HEK293 (cell line): ENCODE results near the gene SELENOS.

Experiments
- CTCF ChIA-PET: fragments of 350-600 bp; formaldehyde crosslinking; extraction: SDS; loops from one replicate; lab custom pipeline; 2021; ENCODE audit warnings: antibody characterized with exemption; lab: Yijun Ruan, JAX
- POLR2A ChIA-PET: fragments of 300-600 bp; formaldehyde crosslinking; extraction: SDS; loops from one replicate; lab custom pipeline; 2020; ENCODE audit warnings: antibody characterized with exemption, inconsistent platforms; lab: Yijun Ruan, JAX
- H3K27ac ChIP-seq: fragments of 200-500 bp; sonication (Bioruptor generic); 2 replicates; pipeline ENCODE4 v1.5.1; 2014; ENCODE audit warnings: low read depth, low read length, control low read depth, inconsistent platforms; ENCODE audit errors: extremely low read depth
- H3K36me3 ChIP-seq, 2 experiments: fragments of 200-500 bp in 1 of 2; sonication (Bioruptor generic) in 1 of 2; 1 replicate in 1 of 2; 2 replicates in 1 of 2; pipeline ENCODE4 v1.5.1; 2014 to 2017; ENCODE audit warnings: inconsistent platforms in 2 of 2, low read length in 2 of 2; ENCODE audit not compliant: control insufficient read depth in 2 of 2, insufficient read depth in 1 of 2
- H3K4me1 ChIP-seq: fragments of 200-500 bp; sonication (Bioruptor generic); 2 replicates; pipeline ENCODE4 v1.5.1; 2014; ENCODE audit warnings: mild to moderate bottlenecking, low read length, inconsistent platforms; ENCODE audit not compliant: control insufficient read depth, insufficient read depth
- H3K4me3 ChIP-seq: 2 replicates; pipeline ENCODE4 v1.5.1; 2011; ENCODE audit warnings: low read depth, mild to moderate bottlenecking, control low read depth, low read length, moderate library complexity
- H3K9me3 ChIP-seq: fragments of 200-500 bp; sonication (Bioruptor generic); 2 replicates; pipeline ENCODE4 v1.5.1; 2014; ENCODE audit warnings: low read depth, low read length, inconsistent platforms; ENCODE audit not compliant: control insufficient read depth, insufficient read depth
- EGR2 ChIP-seq: fragments of 450-650 bp; formaldehyde crosslinking; IDR thresholded peaks from 2 replicates; pipeline ENCODE4 v1.5.1; 2016; ENCODE audit warnings: low read depth, missing biosample characterization, missing genetic modification characterization
- KLF10 ChIP-seq: fragments of 450-650 bp; IDR thresholded peaks from 2 replicates; pipeline ENCODE4 v1.5.1; 2018; ENCODE audit warnings: missing biosample characterization, mild to moderate bottlenecking, missing genetic modification characterization
- KLF9 ChIP-seq: fragments of 450-650 bp; formaldehyde crosslinking; IDR thresholded peaks from 2 replicates; pipeline ENCODE4 v1.5.1; 2016; ENCODE audit warnings: missing biosample characterization, missing genetic modification characterization, low read depth
- PRDM10 ChIP-seq: fragments of 450-650 bp; formaldehyde crosslinking; IDR thresholded peaks from 2 replicates; pipeline ENCODE4 v1.5.1; 2016; ENCODE audit warnings: missing biosample characterization, missing genetic modification characterization
- RBAK ChIP-seq: fragments of 450-650 bp; formaldehyde crosslinking; IDR thresholded peaks from 2 replicates; pipeline ENCODE4 v1.5.1; 2016; ENCODE audit warnings: missing biosample characterization, missing genetic modification characterization
- SP2 ChIP-seq: fragments of 450-650 bp; formaldehyde crosslinking; IDR thresholded peaks from 2 replicates; pipeline ENCODE4 v1.5.1; 2016; ENCODE audit warnings: missing biosample characterization, missing genetic modification characterization
- YY1 ChIP-seq: fragments of 450-650 bp; formaldehyde crosslinking; IDR thresholded peaks from 2 replicates; pipeline ENCODE4 v1.5.1; 2018; ENCODE audit warnings: missing biosample characterization, missing genetic modification characterization
- ZNF10 ChIP-seq: fragments of 450-650 bp; formaldehyde crosslinking; IDR thresholded peaks from 2 replicates; pipeline ENCODE4 v1.5.1; 2017; ENCODE audit warnings: missing biosample characterization, missing genetic modification characterization
- ZNF174 ChIP-seq: fragments of 450-650 bp; formaldehyde crosslinking; IDR thresholded peaks from 2 replicates; pipeline ENCODE4 v1.5.0; 2017; ENCODE audit warnings: missing biosample characterization, mild to moderate bottlenecking, missing genetic modification characterization
- ZNF416 ChIP-seq: fragments of 450-650 bp; formaldehyde crosslinking; IDR thresholded peaks from 2 replicates; pipeline ENCODE4 v1.5.1; 2016; ENCODE audit warnings: missing biosample characterization, missing genetic modification characterization
- ZNF449 ChIP-seq: fragments of 450-650 bp; formaldehyde crosslinking; IDR thresholded peaks from 2 replicates; pipeline ENCODE4 v1.5.1; 2017; ENCODE audit warnings: missing biosample characterization, mild to moderate bottlenecking, missing genetic modification characterization, moderate library complexity
- ZNF555 ChIP-seq: fragments of 450-650 bp; formaldehyde crosslinking; conservative IDR thresholded peaks from 2 replicates; pipeline ENCODE4 v1.5.1; 2017; ENCODE audit warnings: missing biosample characterization, mild to moderate bottlenecking, missing genetic modification characterization, inconsistent platforms
- ZNF560 ChIP-seq: fragments of 450-650 bp; formaldehyde crosslinking; IDR thresholded peaks from 2 replicates; pipeline ENCODE4 v1.5.1; 2017; ENCODE audit warnings: missing biosample characterization, missing genetic modification characterization, borderline replicate concordance
- ZNF704 ChIP-seq: fragments of 450-650 bp; formaldehyde crosslinking; IDR thresholded peaks from 2 replicates; pipeline ENCODE4 v1.5.1; 2016; ENCODE audit warnings: missing biosample characterization, missing genetic modification characterization
- ZNF792 ChIP-seq: fragments of 450-650 bp; formaldehyde crosslinking; IDR thresholded peaks from 2 replicates; pipeline ENCODE4 v1.5.1; 2016; ENCODE audit warnings: missing biosample characterization, missing genetic modification characterization
- ZSCAN16 ChIP-seq: fragments of 450-650 bp; formaldehyde crosslinking; IDR thresholded peaks from 2 replicates; pipeline ENCODE4 v1.5.1; 2016; ENCODE audit warnings: missing biosample characterization, missing genetic modification characterization
- ZSCAN30 ChIP-seq: fragments of 450-650 bp; IDR thresholded peaks from 2 replicates; pipeline ENCODE4 v1.5.1; 2018; ENCODE audit warnings: missing biosample characterization, mild to moderate bottlenecking, missing genetic modification characterization, moderate library complexity

SELENOS gene

GRCh38 chr15:101277038-101277822 is at the start of gene SELENOS (continued):
- TF ChIP-seq ZNF555 (tag by site-specific recombination) (no peak), ZSCAN30 (tag by site-specific recombination) (peak; percentile 45; the same call in 1 of the 2 replicates), PRDM10 (tag by site-specific recombination) (peak; percentile 82), SP2 (tag by site-specific recombination) (peak; percentile 78), ZNF792 (tag by site-specific recombination) (no peak), ZNF449 (tag by site-specific recombination) (peak; percentile 73), KLF10 (tag by site-specific recombination) (peak; percentile 97), ZNF10 (tag by site-specific recombination) (0 out of 2 replicates have a peak, but pooled peaks have one; percentile 22), EGR2 (tag by site-specific recombination) (peak; percentile 7; the same call in 1 of the 2 replicates), ZNF174 (tag by site-specific recombination) (no peak)
- TF ChIP-seq, all 188 proteins: peak for 42

DNA sequence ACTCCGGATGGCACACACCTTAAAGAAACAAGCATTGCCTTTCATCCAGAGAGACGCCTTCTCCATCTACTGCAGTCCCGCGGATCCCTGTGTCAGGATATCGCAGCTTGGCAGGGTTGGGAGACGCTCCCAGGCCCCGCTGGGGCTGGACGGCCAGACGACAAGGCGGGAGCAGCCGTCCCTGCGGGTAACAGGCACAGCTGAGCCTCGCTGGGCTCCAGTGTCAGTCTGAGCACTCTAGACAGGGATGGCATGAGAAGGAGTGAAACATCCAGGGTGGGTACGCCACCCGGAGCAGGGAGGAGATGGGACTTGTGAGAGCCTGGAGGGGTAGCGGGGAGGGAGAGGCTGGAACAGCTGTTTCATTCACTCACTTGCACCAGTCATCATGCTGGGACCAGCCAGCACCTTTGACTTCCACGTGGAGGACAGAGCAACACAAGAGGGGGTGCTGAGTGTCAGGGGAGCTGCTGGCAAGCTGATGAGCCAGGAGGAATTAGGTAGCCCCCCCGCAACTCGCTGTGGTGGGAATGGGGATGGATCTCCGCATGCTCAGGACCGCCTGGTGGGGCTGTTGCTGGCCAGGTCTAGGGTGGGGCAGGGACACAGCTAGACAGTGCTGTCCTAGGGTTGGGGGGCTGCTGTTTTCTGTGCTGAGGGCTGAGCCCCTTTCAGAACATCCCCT is 49.3 kb upstream of the SELENOS start:
- H3K27ac ChIP-seq = no peak overlapping the region
- CTCF ChIA-PET = interaction anchor here (0.6 to 1.2 kb wide), 2 partner anchors 10 to 27 kb away, joined by 3 read pairs; no protein-coding TSS in a partner anchor
- H3K36me3 ChIP-seq = peaks cover 0 to 77% of the 10 kb centered on the region in 2 experiments; a peak in 1 of 3 replicates
- no peaks in the 10 kb centered on the region for H3K4me1 ChIP-seq
- no peaks in the 10 kb centered on the region for H3K9me3 ChIP-seq
- TF ChIP-seq ZSCAN16 (tag by site-specific recombination) (no peak), RBAK (tag by site-specific recombination) (no peak), ZNF416 (tag by site-specific recombination) (no peak), ZNF704 (no peak), YY1 (tag by site-specific recombination) (no peak), KLF9 (tag by site-specific recombination) (no peak)
- POLR2A ChIA-PET = no interaction called here
- no peak overlapping the region for H3K4me3 ChIP-seq

GRCh38 chr15:101326026-101326315 is 48.7 kb upstream of the SELENOS start:
- CTCF ChIA-PET = no interaction called here
- H3K4me3 ChIP-seq = no peak overlapping the region
- no peak for TF ChIP-seq ZNF560
- TF ChIP-seq, all 188 proteins: peak for 0
- Histone ChIP-seq H3K9me3 (no peaks in the 10 kb centered on the region), H3K4me1 (no peaks in the 10 kb centered on the region), H3K27ac (no peak overlapping the region), H3K36me3 (peaks cover 0 to 79% of the 10 kb centered on the region in 2 experiments; a peak in 1 of 3 replicates)
- POLR2A ChIA-PET = no interaction called here
